ENCODE results near the gene DNAH2.
"Not testable (repeated sequence)": the region's sequence is repeated elsewhere in the genome, so short reads cannot be mapped to it uniquely, and the experiment has no call there.

DNAH2 gene

DNA sequence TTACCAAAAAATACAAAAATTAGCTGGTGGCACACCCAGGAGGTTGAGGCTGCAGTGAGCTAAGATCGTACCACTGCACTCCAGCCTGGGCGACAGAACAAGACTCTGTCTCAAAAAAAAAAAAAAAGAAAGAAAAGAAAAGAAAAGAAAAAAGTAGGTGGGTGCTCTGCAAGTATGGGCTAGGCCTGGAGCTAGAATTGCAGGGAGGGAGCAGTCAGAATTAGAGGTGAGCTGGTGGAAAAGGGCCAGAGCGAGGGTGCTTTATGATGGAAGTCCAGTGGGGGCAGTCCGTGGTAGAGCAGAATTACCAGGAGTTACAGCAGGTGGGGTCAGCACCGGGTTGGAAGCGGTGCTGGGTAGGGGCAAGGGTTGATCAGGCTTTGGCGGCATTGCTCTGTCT is 59.5 kb downstream of the DNAH2 start:
- no peak for DNase-seq (ENCODE audit: low read depth)

DNA sequence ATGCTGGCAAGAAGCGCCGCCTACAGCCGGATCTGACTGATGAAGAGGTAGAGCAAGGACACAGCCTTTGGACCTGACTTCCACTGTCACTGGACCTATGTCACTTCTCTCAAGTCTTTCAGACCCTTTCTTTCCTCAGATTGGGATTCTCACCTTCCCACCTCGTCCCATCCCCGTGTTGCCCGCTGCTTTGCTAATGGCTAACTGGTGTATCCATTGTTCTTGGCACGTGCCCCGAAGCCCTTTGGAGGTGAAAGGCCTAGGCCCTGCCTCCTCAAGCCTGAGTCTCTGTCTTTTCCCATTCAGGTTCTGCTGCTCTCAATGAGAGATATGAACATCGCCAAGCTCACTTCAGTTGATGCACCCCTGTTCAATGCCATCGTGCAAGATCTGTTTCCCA is 63.2 kb downstream of the DNAH2 start:
- DNase-seq (ENCODE audit: low read depth), result no peak

DNA sequence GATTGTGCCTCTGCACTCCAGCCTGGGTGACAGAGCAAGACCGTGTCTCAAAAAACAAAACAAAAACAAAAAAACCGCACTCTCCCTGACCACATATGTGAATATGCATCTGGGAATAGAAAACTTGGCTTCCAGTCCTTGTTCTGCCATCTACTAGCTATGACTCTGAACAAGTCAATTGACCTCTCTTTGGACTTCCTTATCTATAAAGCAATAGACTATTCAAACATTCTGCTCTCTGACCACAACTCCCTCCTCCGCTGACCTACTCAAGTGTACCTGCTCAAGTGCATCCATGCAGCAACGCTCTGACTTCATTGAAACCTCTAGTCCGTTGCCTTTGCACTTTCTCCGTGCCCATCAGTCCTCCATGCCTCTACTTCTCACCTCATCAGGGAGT is 63.9 kb downstream of the DNAH2 start:
- no peak for DNase-seq (ENCODE audit: low read depth)

- DNase-seq (ENCODE audit: low read depth), result peak; percentile 8
These were observed 64.7 kb downstream of the DNAH2 start for GRCh38 chr17:7782240-7782639.

GRCh38 chr17:7786866-7787265 is 69.3 kb downstream of the DNAH2 start:
- no peak for DNase-seq (ENCODE audit: low read depth)

DNA sequence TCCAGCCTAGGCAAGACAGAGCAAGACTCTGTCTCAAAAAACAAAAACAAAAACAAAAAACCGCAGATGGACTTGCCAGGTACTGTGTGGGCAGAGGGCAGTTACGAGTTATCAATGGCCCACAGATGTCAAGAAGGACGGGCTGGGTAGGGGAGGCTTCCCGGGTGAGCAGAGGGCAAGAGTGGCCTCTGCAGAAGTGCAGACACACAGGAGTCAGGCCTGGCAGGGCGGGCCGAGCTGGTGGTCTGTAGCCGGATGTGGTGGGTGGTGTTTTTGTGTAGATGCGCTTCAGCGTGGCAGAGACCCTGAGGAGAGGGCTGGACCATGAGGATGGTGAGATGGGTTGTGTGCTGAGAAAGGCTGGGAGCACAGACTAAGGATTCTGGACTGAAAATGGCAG is 71.6 kb downstream of the DNAH2 start:
- no peak for DNase-seq (ENCODE audit: low read depth)

DNA sequence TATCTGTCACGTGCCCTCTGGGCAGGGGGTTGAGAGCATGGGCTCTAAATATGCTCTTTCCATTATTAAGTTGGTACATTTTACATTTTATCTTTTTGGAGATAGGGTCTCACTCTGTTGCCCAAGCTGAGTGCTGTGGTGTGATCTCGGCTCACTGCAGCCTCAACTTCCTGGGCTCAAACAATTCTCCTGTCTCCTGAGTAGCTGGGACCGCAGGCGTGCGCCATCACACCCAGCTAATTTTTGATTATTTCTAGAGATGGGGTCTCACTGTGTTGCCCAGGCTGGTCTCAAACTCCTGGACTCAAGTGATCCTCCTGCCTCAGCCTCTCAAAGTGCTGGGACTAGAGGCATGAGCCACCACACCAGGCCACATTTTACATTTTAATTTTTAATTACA is 72.6 kb downstream of the DNAH2 start:
- no peak for DNase-seq (ENCODE audit: low read depth)

- DNase-seq (ENCODE audit: low read depth), result no peak
These were observed 75.1 kb downstream of the DNAH2 start for GRCh38 chr17:7792611-7793010.

- DNase-seq (ENCODE audit: low read depth), result no peak
These were observed 76.6 kb downstream of the DNAH2 start for GRCh38 chr17:7794075-7794663.

GRCh38 chr17:7797976-7798375 is 80.4 kb downstream of the DNAH2 start:
- no peak for DNase-seq (ENCODE audit: low read depth)

GRCh38 chr17:7798839-7799238 is 81.3 kb downstream of the DNAH2 start:
- no peak for DNase-seq (ENCODE audit: low read depth)

- no peak for DNase-seq (ENCODE audit: low read depth)
These were observed 86.4 kb downstream of the DNAH2 start for GRCh38 chr17:7803981-7804380.

GRCh38 chr17:7806587-7806986 is 89.0 kb downstream of the DNAH2 start:
- DNase-seq (ENCODE audit: low read depth), result no peak

- DNase-seq (ENCODE audit: low read depth), result no peak
These were observed 89.7 kb downstream of the DNAH2 start for GRCh38 chr17:7807206-7807605.

GRCh38 chr17:7809086-7809790 is 91.7 kb downstream of the DNAH2 start:
- no peak for DNase-seq (ENCODE audit: low read depth)

GRCh38 chr17:7809791-7810343 is 92.3 kb downstream of the DNAH2 start:
- not testable (repeated sequence) for DNase-seq (ENCODE audit: low read depth)

GRCh38 chr17:7811251-7811650 is 93.7 kb downstream of the DNAH2 start:
- DNase-seq (ENCODE audit: low read depth), result no peak

GRCh38 chr17:7814969-7815368 is 97.4 kb downstream of the DNAH2 start:
- DNase-seq (ENCODE audit: low read depth), result no peak

GRCh38 chr17:7816926-7817642 is 99.5 kb downstream of the DNAH2 start:
- no peak for DNase-seq (ENCODE audit: low read depth)

GRCh38 chr17:7817643-7817964 is 100.1 kb downstream of the DNAH2 start:
- no peak for DNase-seq (ENCODE audit: low read depth)

DNA sequence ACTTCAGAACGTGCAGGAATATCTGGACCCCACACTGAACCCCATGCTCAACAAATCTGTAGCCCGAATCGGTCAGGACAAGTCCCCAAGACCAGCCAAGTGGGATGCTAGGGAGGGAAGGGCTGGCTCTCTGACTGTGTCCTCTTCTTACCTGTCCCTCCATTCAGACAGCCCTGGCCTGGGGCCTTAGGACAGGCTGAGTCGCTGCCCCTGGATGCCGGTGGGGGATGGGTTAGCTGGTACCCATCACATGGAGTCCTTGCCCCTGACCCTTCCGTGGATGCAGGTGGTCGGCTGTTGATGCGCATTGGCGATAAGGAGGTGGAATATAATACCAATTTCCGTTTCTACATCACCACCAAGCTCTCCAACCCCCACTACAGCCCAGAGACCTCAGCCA is 100.5 kb downstream of the DNAH2 start:
- DNase-seq (ENCODE audit: low read depth), result no peak

DNA sequence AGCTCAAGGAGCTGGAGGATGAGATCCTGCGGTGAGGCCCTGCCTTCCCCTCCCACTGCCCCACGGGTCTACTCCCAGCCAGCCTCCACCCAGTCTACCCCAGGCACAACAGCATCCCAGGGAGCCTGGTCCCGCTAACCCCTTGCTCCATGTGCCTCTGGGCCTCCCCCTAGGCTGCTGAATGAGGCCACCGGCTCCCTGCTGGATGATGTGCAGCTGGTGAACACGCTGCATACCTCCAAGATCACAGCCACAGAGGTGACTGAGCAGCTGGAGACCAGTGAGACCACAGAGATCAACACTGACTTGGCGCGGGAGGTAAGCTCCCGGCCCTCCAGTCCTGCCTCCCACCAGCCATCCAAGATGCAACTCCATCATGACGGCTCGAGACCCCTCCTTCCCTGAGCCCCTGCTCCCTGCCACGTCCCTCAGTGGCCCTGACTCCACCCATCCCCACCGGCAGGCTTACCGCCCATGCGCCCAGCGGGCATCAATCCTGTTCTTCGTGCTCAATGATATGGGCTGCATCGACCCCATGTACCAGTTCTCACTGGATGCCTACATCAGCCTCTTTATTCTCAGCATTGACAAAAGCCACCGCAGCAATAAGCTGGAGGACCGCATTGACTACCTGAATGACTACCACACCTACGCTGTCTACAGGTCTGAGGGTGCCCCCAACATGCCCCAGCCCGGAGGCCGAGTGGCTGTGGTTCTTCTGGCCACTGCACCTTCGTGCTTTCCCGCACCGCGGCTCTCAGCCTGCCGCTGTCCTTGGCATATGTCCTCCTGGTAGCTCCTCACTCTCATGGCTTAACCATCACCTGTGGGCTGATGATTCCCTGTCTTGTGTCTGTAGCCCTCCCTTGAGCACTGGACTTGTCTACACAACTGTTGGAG is 101.5 kb downstream of the DNAH2 start:
- DNase-seq (ENCODE audit: low read depth), result no peak

All from fibroblast of the conjunctiva (primary cell).